H1 (cell line): ENCODE measurements around the gene CRKL. TPM values are rescaled to one million over a fixed set of nuclear protein-coding genes. Genes with fewer than 3 reads are reported as not detected.

Source experiments
- CHD7 ChIP-seq: fragments of 300-600 bp; sonication (generic); IDR thresholded peaks from 2 replicates; pipeline ENCODE4 v1.7.1; 2012; ENCODE audit warnings: low read length, moderate library complexity, mild to moderate bottlenecking, inconsistent platforms; ENCODE audit not compliant: insufficient replicate concordance
- SIRT6 ChIP-seq: IDR thresholded peaks from one replicate; pipeline ENCODE4 v1.7.1; 2012; ENCODE audit warnings: low read length, inconsistent platforms
- polyA plus RNA-seq, 7 experiments: library from polyadenylated mRNA; depleted of rRNA in 3 of 7; stranded (reverse) in 5 of 7; unstranded in 2 of 7; fragments of >200 nt in 5 of 7; fragments of 200-250 nt in 2 of 7; gene quantifications; 1 replicate in 5 of 7; 2 replicates in 1 of 7; 4 replicates in 1 of 7; pipeline versions ENCODE4 v1.2.1 to v1.2.3, GENCODE V29; 2011 to 2013; ENCODE audit warnings: missing spikeins in 2 of 7, mixed read lengths in 2 of 7
- total RNA-seq: library from RNA; stranded (reverse); fragmentation: NEBNext Ultra II Directional; extraction: Animal tissue kit (Norgen Biotek cat#: 25700); gene quantifications from 2 replicates; pipeline ENCODE4 v1.2.1, GENCODE V29; 2021

CRKL gene
- total and polyA plus RNA-seq, 2 of the 8 experiments (the other 6 are each of a cell fraction or from before 2014, with no cell fraction given), result 34.5 to 94.5 TPM

- TF ChIP-seq CHD7 (no peak), SIRT6 (no peak)
These were observed 36.7 kb downstream of the CRKL start (continued) for GRCh38 chr22:20953668-20954500.
